Body of pancreas (tissue), 4 donors: ENCODE measurements around the gene PTPRN2. TPM values are rescaled to one million over a fixed set of nuclear protein-coding genes. Genes with fewer than 3 reads are reported as not detected.

Source experiments
- ATAC-seq: fragments of 150-250 bp; one replicate; pipeline ENCODE4 v1.9.1; 2016
- DNase-seq, 4 donors: peaks; one replicate each; pipeline ENCODE4 v3.0.0-alpha.2; 2019
- H3K27ac ChIP-seq, 4 donors: fragments of 200-600 bp; sonication (generic); 1 replicate in 3 of 4; 2 replicates in 1 of 4; pipeline versions ENCODE4 v1.5.1 to v1.6.1; 2016 to 2019; ENCODE audit warnings: mild to moderate bottlenecking in 1 of 4, mixed read lengths in 1 of 4, moderate library complexity in 1 of 4
- H3K27me3 ChIP-seq, 2 donors: fragments of 200-600 bp; sonication (generic); one replicate each; pipeline ENCODE4 v1.6.0; 2016; ENCODE audit warnings: mild to moderate bottlenecking in 1 of 2
- H3K36me3 ChIP-seq, 2 donors: fragments of 200-600 bp; sonication (generic); replicated peaks in 1 of 2; 2 replicates each; pipeline ENCODE4 v1.5.1; 2016; ENCODE audit warnings: low read depth in 2 of 2; ENCODE audit not compliant: insufficient read depth in 1 of 2
- H3K4me1 ChIP-seq: fragments of 200-600 bp; sonication (generic); one replicate; pipeline ENCODE4 v1.6.0; 2016
- H3K4me3 ChIP-seq, 2 donors: fragments of 200-600 bp; sonication (generic); 1 replicate in 1 of 2; 2 replicates in 1 of 2; pipeline ENCODE4 v1.5.1; 2016 to 2019
- H3K9me3 ChIP-seq, 3 donors: fragments of 200-600 bp; sonication (generic); 1 replicate in 2 of 3; 2 replicates in 1 of 3; pipeline ENCODE4 v1.5.1; 2016
- CTCF ChIP-seq, 7 experiments: fragments of 450-650 bp in 4 of 7; fragments of 200-600 bp in 3 of 7; sonication (generic) in 3 of 7; IDR thresholded peaks; one replicate each; pipeline ENCODE4 v1.5.1; 2016 to 2019; ENCODE audit warnings: antibody characterized with exemption in 7 of 7
- POLR2A ChIP-seq, 3 donors: fragments of 450-650 bp; IDR thresholded peaks; one replicate each; pipeline ENCODE4 v1.6.1; 2016; ENCODE audit warnings: antibody characterized with exemption in 3 of 3, mild to moderate bottlenecking in 2 of 3
- WGBS, 2 donors: methylation state at CpG; one replicate each; pipeline ENCODE4 v1.1.5; 2017; 5-methylcytosine and 5-hydroxymethylcytosine counted together
- intact Hi-C: fragments of 100-400 bp; cut with DNase I; formaldehyde crosslinking; loops from one replicate; pipeline ENCODE4 v1.15.1; 2023
- total RNA-seq, 2 donors: library from RNA; depleted of rRNA; stranded (reverse); fragments of >200 nt; gene quantifications; one replicate each; pipeline ENCODE4 v1.1.0, GENCODE V29; 2016

The PTPRN2 gene
- total RNA-seq, 2 donors from 2014 or later, result 31.6 to 76.1 TPM

GRCh38 chr7:157821959-157822687, 765.5 kb downstream of the PTPRN2 start:
- Histone ChIP-seq H3K27me3 (no peaks in the 10 kb centered on the region), H3K4me3 (no peak overlapping the region), H3K36me3 (no peaks in the 10 kb centered on the region), H3K4me1 (no peaks in the 10 kb centered on the region), H3K9me3 (no peaks in the 10 kb centered on the region), H3K27ac (no peak overlapping the region)
- no peak for DNase-seq
- no peak for ATAC-seq
- intact Hi-C loops, result no loop called here
- 84 to 88% methylated on average over 3 of the region's 3 CpGs for WGBS, 2 donors
- TF ChIP-seq POLR2A (IDR thresholded peaks at IDR 0.05) (no peak), CTCF (IDR thresholded peaks at IDR 0.05) (no peak)

GRCh38 chr7:157820796-157821195, 766.8 kb downstream of the PTPRN2 start:
- WGBS, 2 donors, result 83 to 85% methylated on average over 4 of the region's 4 CpGs
- H3K27me3 ChIP-seq, result no peaks in the 10 kb centered on the region
- no peaks in the 10 kb centered on the region for H3K9me3 ChIP-seq
- H3K4me1 ChIP-seq, result no peaks in the 10 kb centered on the region
- H3K4me3 ChIP-seq, result no peak overlapping the region
- no peak overlapping the region for H3K27ac ChIP-seq
- intact Hi-C loops, result no loop called here
- H3K36me3 ChIP-seq, result no peaks in the 10 kb centered on the region
- TF ChIP-seq POLR2A (IDR thresholded peaks at IDR 0.05) (no peak), CTCF (IDR thresholded peaks at IDR 0.05) (no peak)
- no peak for ATAC-seq
- DNase-seq, result no peak

- H3K4me3 ChIP-seq, result no peak overlapping the region
- no peaks in the 10 kb centered on the region for H3K4me1 ChIP-seq
- intact Hi-C loops, result no loop called here
- no peaks in the 10 kb centered on the region for H3K27me3 ChIP-seq
- no peak overlapping the region for H3K27ac ChIP-seq
- ATAC-seq (no peak), DNase-seq (no peak)
- no peaks in the 10 kb centered on the region for H3K9me3 ChIP-seq
- WGBS, 2 donors, result 78 to 89% methylated on average over 5 to 12 of the region's 21 CpGs
- H3K36me3 ChIP-seq, result no peaks in the 10 kb centered on the region
- TF ChIP-seq POLR2A (IDR thresholded peaks at IDR 0.05), result no peak
- no peak for TF ChIP-seq CTCF (IDR thresholded peaks at IDR 0.05)
These were observed 768.2 kb downstream of the PTPRN2 start for GRCh38 chr7:157819455-157819807.

- Histone ChIP-seq H3K27me3 (no peaks in the 10 kb centered on the region), H3K9me3 (no peaks in the 10 kb centered on the region), H3K4me3 (no peak overlapping the region), H3K27ac (no peak overlapping the region), H3K36me3 (no peaks in the 10 kb centered on the region), H3K4me1 (no peaks in the 10 kb centered on the region)
- no peak for TF ChIP-seq CTCF (IDR thresholded peaks at IDR 0.05)
- no peak for TF ChIP-seq POLR2A (IDR thresholded peaks at IDR 0.05)
- no peak for ATAC-seq
- intact Hi-C loops, result no loop called here
- DNase-seq, result no peak
- 74 to 83% methylated on average over 3 to 20 of the region's 20 CpGs for WGBS, 2 donors
These were observed 768.7 kb downstream of the PTPRN2 start for GRCh38 chr7:157818701-157819454.
